Spleen (tissue), 11 donors: Measurements from ENCODE around the gene CIB4. TPM values are rescaled to one million over a fixed set of nuclear protein-coding genes. Genes with fewer than 3 reads are reported as not detected.

Source experiments
- DNase-seq: peaks from one replicate; pipeline ENCODE4 v3.0.0-alpha.2; 2020
- H3K27ac ChIP-seq, 8 donors: fragments of 200-600 bp; sonication (generic) in 7 of 8; 1 replicate in 4 of 8; 2 replicates in 4 of 8; pipeline versions ENCODE4 v1.5.0 to v1.8.0; 2016 to 2021; ENCODE audit warnings: inconsistent platforms in 4 of 8, mild to moderate bottlenecking in 4 of 8, moderate library complexity in 1 of 8
- H3K27me3 ChIP-seq, 7 donors: fragments of 200-600 bp; sonication (generic) in 6 of 7; replicated peaks in 1 of 7; 1 replicate in 4 of 7; 2 replicates in 3 of 7; pipeline versions ENCODE4 v1.5.0 to v1.8.0; 2016 to 2021; ENCODE audit warnings: inconsistent platforms in 3 of 7, mild to moderate bottlenecking in 1 of 7
- H3K36me3 ChIP-seq, 6 donors: fragments of 200-600 bp; sonication (generic) in 5 of 6; 1 replicate in 4 of 6; 2 replicates in 2 of 6; pipeline versions ENCODE4 v1.5.0 to v1.8.0; 2016 to 2021; ENCODE audit warnings: inconsistent platforms in 2 of 6
- H3K4me1 ChIP-seq, 6 donors: fragments of 200-600 bp; sonication (generic) in 5 of 6; 1 replicate in 3 of 6; 2 replicates in 3 of 6; pipeline versions ENCODE4 v1.5.0 to v1.8.0; 2016 to 2021; ENCODE audit warnings: inconsistent platforms in 3 of 6
- H3K4me3 ChIP-seq, 8 donors: fragments of 200-600 bp; sonication (generic) in 7 of 8; 1 replicate in 4 of 8; 2 replicates in 4 of 8; pipeline versions ENCODE4 v1.5.0 to v1.8.0; 2016 to 2021; ENCODE audit warnings: inconsistent platforms in 4 of 8, mild to moderate bottlenecking in 4 of 8, moderate library complexity in 2 of 8
- H3K9me3 ChIP-seq, 8 donors: fragments of 200-600 bp; sonication (generic) in 7 of 8; 1 replicate in 4 of 8; 2 replicates in 4 of 8; pipeline versions ENCODE4 v1.5.0 to v1.8.0; 2016 to 2021; ENCODE audit warnings: inconsistent platforms in 4 of 8
- CTCF ChIP-seq, 11 experiments: fragments of 200-600 bp in 7 of 11; fragments of 450-650 bp in 4 of 11; sonication (generic) in 4 of 11; IDR thresholded peaks in 8 of 11; conservative IDR thresholded peaks in 3 of 11; 1 replicate in 7 of 11; 2 replicates in 4 of 11; pipeline versions ENCODE4 v1.4.0 to v1.8.0; 2016 to 2021; ENCODE audit warnings: antibody characterized with exemption in 11 of 11, inconsistent platforms in 4 of 11, mild to moderate bottlenecking in 1 of 11
- POLR2A ChIP-seq, 3 donors: fragments of 450-650 bp; IDR thresholded peaks; one replicate each; pipeline ENCODE4 v1.5.1; 2017; ENCODE audit warnings: antibody characterized with exemption in 3 of 3, mild to moderate bottlenecking in 1 of 3
- POLR2AphosphoS5 ChIP-seq, 3 donors: sonication (generic); formaldehyde crosslinking; IDR thresholded peaks; one replicate each; pipeline ENCODE4 v1.5.1; 2017; ENCODE audit warnings: antibody characterized with exemption in 3 of 3
- WGBS, 5 donors: extraction: QIAGEN DNeasy Blood & Tissue Kit in 3 of 5; methylation state at CpG; one replicate each; pipeline versions ENCODE4 v1.1.5 to v1.1.7; 2013 to 2018; 5-methylcytosine and 5-hydroxymethylcytosine counted together
- intact Hi-C: fragments of 100-400 bp; cut with DNase I; formaldehyde crosslinking; loops from one replicate; pipeline ENCODE4 v1.15.0; 2023; ENCODE audit warnings: low total_unique reads
- polyA plus RNA-seq, 3 donors: library from polyadenylated mRNA; stranded (reverse); fragments of 200-250 nt; gene quantifications; one replicate each; pipeline ENCODE4 v1.2.1, GENCODE V29; 2013
- total RNA-seq, 7 donors: library from RNA; depleted of rRNA in 3 of 7; stranded (reverse); fragments of >200 nt in 3 of 7; fragmentation: NEBNext Ultra II Directional in 4 of 7; extraction: Animal tissue kit (Norgen Biotek cat#: 25700) in 4 of 7; gene quantifications; one replicate each; pipeline versions ENCODE4 v1.1.0 to v1.2.1, GENCODE V29; 2016 to 2021
- donor health status: healthy with polysubstance abuse.
- donor health status: DM: no; HTN: no; CAD: no; lungs with moderate emphysema.
- donor health status: DM: no; HTN: no; CAD: no.
- donor health status: Bipolar disorder and iron deficiency.
- donor health status: healthy.
- donor health status: DM: no; HTN: no; CAD: no.
- donor health status: DM: yes; HTN: yes; CAD: no.

CIB4 gene
- total and polyA plus RNA-seq, 10 donors = not detected

- no peaks in the 10 kb centered on the region for H3K9me3 ChIP-seq
- H3K36me3 ChIP-seq = no peaks in the 10 kb centered on the region
- H3K27me3 ChIP-seq = peaks cover 0 to 6% (median 0%) of the 10 kb centered on the region in 7 donors
- H3K4me3 ChIP-seq = no peak overlapping the region
- H3K4me1 ChIP-seq = no peaks in the 10 kb centered on the region
- no peak for TF ChIP-seq POLR2AphosphoS5 (IDR thresholded peaks at IDR 0.05)
- no peak for TF ChIP-seq POLR2A (IDR thresholded peaks at IDR 0.05)
- no peak for TF ChIP-seq CTCF (IDR thresholded peaks at IDR 0.05 in 8 of 11, conservative IDR thresholded peaks at IDR 0.05 in 3 of 11)
- no peak overlapping the region for H3K27ac ChIP-seq
- intact Hi-C loops = no loop called here
- peak; percentile 50 for DNase-seq
- 79 to 90% (median 80%) methylated on average over 8 to 9 of the region's 9 CpGs for WGBS, 5 donors
Measured at GRCh38 chr2:26628561-26629345, 12.4 kb downstream of the CIB4 start.

GRCh38 chr2:26627350-26628105 is 13.6 kb downstream of the CIB4 start:
- 73 to 85% (median 77%) methylated on average over 10 of the region's 10 CpGs for WGBS, 5 donors
- Histone ChIP-seq H3K27me3 (peaks cover 0 to 2% (median 0%) of the 10 kb centered on the region in 7 donors), H3K36me3 (no peaks in the 10 kb centered on the region), H3K4me1 (no peaks in the 10 kb centered on the region), H3K9me3 (no peaks in the 10 kb centered on the region), H3K27ac (no peak overlapping the region), H3K4me3 (no peak overlapping the region)
- intact Hi-C loops = no loop called here
- DNase-seq = peak; percentile 41
- TF ChIP-seq POLR2A (IDR thresholded peaks at IDR 0.05) (no peak), POLR2AphosphoS5 (IDR thresholded peaks at IDR 0.05) (no peak), CTCF (IDR thresholded peaks at IDR 0.05 in 8 of 11, conservative IDR thresholded peaks at IDR 0.05 in 3 of 11) (no peak)

- Histone ChIP-seq H3K27ac (no peak overlapping the region), H3K27me3 (no peaks in the 10 kb centered on the region), H3K9me3 (peaks cover 0 to 2% (median 0%) of the 10 kb centered on the region in 8 donors), H3K4me3 (no peak overlapping the region), H3K4me1 (no peaks in the 10 kb centered on the region), H3K36me3 (no peaks in the 10 kb centered on the region)
- no peak for TF ChIP-seq POLR2A (IDR thresholded peaks at IDR 0.05)
- TF ChIP-seq POLR2AphosphoS5 (IDR thresholded peaks at IDR 0.05) = no peak
- no peak for TF ChIP-seq CTCF (IDR thresholded peaks at IDR 0.05 in 8 of 11, conservative IDR thresholded peaks at IDR 0.05 in 3 of 11)
- intact Hi-C loops = no loop called here
- DNase-seq = peak; percentile 50
- 79 to 91% (median 87%) methylated on average over 3 of the region's 3 CpGs for WGBS, 5 donors
Measured at GRCh38 chr2:26626606-26627005, 14.6 kb downstream of the CIB4 start.
